Gastroesophageal sphincter (tissue), 4 donors: ENCODE measurements around the gene BCAR3. TPM values are rescaled to one million over a fixed set of nuclear protein-coding genes. Genes with fewer than 3 reads are reported as not detected.

ENCODE experiments used
- ATAC-seq: fragments of 150-250 bp; one replicate; pipeline ENCODE4 v1.9.1; 2016; ENCODE audit warnings: mild to moderate bottlenecking, moderate library complexity
- H3K27ac ChIP-seq, 4 donors: fragments of 200-600 bp; sonication (generic) in 3 of 4; 1 replicate in 3 of 4; 2 replicates in 1 of 4; pipeline ENCODE4 v1.5.1; 2016 to 2019
- H3K27me3 ChIP-seq: fragments of 200-600 bp; sonication (generic); one replicate; pipeline ENCODE4 v1.5.1; 2019
- H3K36me3 ChIP-seq, 2 donors: fragments of 200-600 bp; sonication (generic); one replicate each; pipeline ENCODE4 v1.5.1; 2019; ENCODE audit warnings: control low read depth in 1 of 2
- H3K4me1 ChIP-seq, 3 donors: fragments of 200-600 bp; sonication (generic); 1 replicate in 2 of 3; 2 replicates in 1 of 3; pipeline ENCODE4 v1.5.1; 2016 to 2019; ENCODE audit warnings: control low read depth in 2 of 3
- H3K4me3 ChIP-seq, 2 donors: fragments of 200-600 bp; sonication (generic); one replicate each; pipeline ENCODE4 v1.5.1; 2019; ENCODE audit warnings: mild to moderate bottlenecking in 1 of 2, moderate library complexity in 1 of 2
- H3K9me3 ChIP-seq, 3 donors: fragments of 200-600 bp; sonication (generic); one replicate each; pipeline ENCODE4 v1.5.1; 2017 to 2019; ENCODE audit warnings: control low read depth in 2 of 3
- EP300 ChIP-seq: sonication (generic); formaldehyde crosslinking; IDR thresholded peaks from one replicate; pipeline ENCODE4 v1.6.1; 2017; ENCODE audit warnings: antibody characterized with exemption, mild to moderate bottlenecking
- POLR2A ChIP-seq, 2 donors: fragments of 450-650 bp; IDR thresholded peaks; one replicate each; pipeline ENCODE4 v1.6.1; 2017; ENCODE audit warnings: antibody characterized with exemption in 2 of 2, mild to moderate bottlenecking in 2 of 2, moderate library complexity in 1 of 2
- POLR2AphosphoS5 ChIP-seq: sonication (generic); formaldehyde crosslinking; IDR thresholded peaks from one replicate; pipeline ENCODE4 v1.6.1; 2017; ENCODE audit warnings: antibody characterized with exemption
- WGBS, 2 donors: methylation state at CpG; one replicate each; pipeline ENCODE4 v1.1.5; 2018; ENCODE audit warnings: low coverage in 1 of 2; 5-methylcytosine and 5-hydroxymethylcytosine counted together
- total RNA-seq, 4 donors: library from RNA; depleted of rRNA; stranded (reverse); fragments of >200 nt; gene quantifications; one replicate each; pipeline ENCODE4 v1.1.0, GENCODE V29; 2016
- TF ChIP-seq, protein P1 (sequence below), 4 experiments: fragments of 200-600 bp in 2 of 4; fragments of 450-650 bp in 2 of 4; sonication (generic) in 1 of 4; IDR thresholded peaks; one replicate each; pipeline ENCODE4 v1.5.1; 2017 to 2019; ENCODE audit warnings: antibody characterized with exemption in 4 of 4, mild to moderate bottlenecking in 2 of 4, moderate library complexity in 2 of 4

The BCAR3 gene
- total RNA-seq, 4 donors from 2014 or later, result 33.9 to 40.2 (median 38.3) TPM

DNA sequence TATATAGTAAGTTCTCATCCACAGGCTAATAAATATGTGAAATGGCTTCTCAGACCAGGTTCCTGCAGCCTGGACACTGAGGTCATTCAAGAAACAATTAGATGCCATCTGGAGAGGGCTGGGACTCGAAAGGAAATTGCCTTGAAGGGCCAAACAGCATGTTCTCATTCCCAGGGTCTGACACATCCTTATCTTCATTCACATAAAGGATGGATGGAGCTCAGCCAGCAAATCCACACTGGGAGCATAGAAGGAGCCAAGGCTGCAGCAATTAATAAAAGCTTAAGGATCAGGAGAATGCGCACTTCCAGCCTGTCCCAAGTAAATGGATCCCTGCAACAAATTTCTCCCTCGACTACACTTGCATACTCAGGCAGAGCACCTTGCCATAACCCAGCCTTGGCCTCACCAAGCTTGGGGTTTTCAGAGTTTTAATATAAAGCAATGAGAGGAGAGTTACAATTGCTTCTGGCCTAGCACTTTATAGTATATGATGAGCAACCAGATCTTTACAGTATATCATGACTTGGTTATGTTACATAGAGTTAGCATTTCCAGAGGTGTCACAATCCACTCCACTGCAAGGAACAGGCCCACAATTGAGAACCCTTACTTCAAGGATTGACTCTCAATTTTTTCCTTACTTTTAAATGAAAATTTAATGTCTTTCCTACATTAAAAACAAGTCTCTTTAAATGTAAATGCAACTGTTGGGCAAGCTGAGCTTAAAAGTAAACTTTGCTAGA lies 55.9 kb downstream of the BCAR3 start:
- WGBS, 2 donors, result 11% methylated on average over 2 of the region's 3 CpGs; no CpG with 5 or more reads in 1 of the 2 donors
- ATAC-seq, result peak; percentile 55
- Histone ChIP-seq H3K9me3 (no peaks in the 10 kb centered on the region), H3K36me3 (no peaks in the 10 kb centered on the region), H3K4me3 (no peak overlapping the region), H3K27ac (no peak overlapping the region), H3K27me3 (no peaks in the 10 kb centered on the region), H3K4me1 (peaks cover 0 to 30% (median 3%) of the 10 kb centered on the region in 3 donors)
- TF ChIP-seq POLR2AphosphoS5, result peak; percentile 27
- TF ChIP-seq, protein P1, sequence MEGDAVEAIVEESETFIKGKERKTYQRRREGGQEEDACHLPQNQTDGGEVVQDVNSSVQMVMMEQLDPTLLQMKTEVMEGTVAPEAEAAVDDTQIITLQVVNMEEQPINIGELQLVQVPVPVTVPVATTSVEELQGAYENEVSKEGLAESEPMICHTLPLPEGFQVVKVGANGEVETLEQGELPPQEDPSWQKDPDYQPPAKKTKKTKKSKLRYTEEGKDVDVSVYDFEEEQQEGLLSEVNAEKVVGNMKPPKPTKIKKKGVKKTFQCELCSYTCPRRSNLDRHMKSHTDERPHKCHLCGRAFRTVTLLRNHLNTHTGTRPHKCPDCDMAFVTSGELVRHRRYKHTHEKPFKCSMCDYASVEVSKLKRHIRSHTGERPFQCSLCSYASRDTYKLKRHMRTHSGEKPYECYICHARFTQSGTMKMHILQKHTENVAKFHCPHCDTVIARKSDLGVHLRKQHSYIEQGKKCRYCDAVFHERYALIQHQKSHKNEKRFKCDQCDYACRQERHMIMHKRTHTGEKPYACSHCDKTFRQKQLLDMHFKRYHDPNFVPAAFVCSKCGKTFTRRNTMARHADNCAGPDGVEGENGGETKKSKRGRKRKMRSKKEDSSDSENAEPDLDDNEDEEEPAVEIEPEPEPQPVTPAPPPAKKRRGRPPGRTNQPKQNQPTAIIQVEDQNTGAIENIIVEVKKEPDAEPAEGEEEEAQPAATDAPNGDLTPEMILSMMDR (IDR thresholded peaks at IDR 0.05), result no peak
- TF ChIP-seq POLR2A (IDR thresholded peaks at IDR 0.05), result no peak
- TF ChIP-seq EP300, result no peak

DNA sequence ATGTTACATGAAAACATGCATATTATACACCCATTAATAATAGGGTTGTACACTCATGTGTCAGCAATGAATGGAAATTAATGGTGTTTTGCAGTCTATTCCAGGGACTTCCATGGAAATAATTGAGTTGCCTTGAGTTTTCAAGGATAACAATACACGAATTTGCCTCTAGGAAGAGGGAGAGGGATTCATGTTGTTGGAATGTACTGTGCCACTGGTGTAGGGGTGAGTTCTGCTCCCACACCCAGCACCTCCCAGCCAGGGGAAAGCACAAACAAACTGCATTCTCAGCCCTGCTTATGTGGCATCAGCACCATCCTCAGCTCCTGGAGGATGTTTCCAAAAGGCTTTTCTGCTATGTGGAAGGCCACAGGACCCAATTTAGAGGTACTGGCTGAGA lies 57.8 kb downstream of the BCAR3 start:
- 38% methylated on average over 1 of the region's 1 CpG; no CpG with 5 or more reads in 1 of the 2 donors for WGBS, 2 donors
- Histone ChIP-seq H3K27me3 (no peaks in the 10 kb centered on the region), H3K27ac (no peak overlapping the region), H3K4me3 (no peak overlapping the region), H3K9me3 (no peaks in the 10 kb centered on the region), H3K36me3 (no peaks in the 10 kb centered on the region), H3K4me1 (peaks cover 0 to 19% (median 3%) of the 10 kb centered on the region in 3 donors)
- ATAC-seq, result no peak
- TF ChIP-seq EP300 (no peak), POLR2A (IDR thresholded peaks at IDR 0.05) (no peak), POLR2AphosphoS5 (no peak)
- TF ChIP-seq, protein P1 (IDR thresholded peaks at IDR 0.05), result no peak

DNA sequence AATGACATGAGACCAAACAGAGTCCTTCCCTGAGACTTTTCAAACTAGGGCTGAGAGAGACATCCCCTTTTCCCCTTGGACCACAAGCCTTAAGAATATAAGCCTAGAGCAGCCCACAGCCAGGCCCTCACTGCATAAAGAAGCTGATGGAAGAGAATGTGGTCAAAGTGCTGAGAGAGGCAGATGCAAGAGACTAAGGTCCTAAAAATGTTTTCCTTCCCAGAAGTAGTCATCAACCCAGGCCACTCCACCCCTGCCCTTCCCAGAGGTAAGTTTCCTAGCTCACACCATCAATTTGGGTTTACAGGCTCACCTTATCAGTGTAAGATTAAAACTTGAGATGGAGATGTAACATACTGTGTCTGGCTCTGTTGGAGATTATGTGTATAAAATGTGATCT lies 58.2 kb downstream of the BCAR3 start:
- no peak for ATAC-seq
- H3K36me3 ChIP-seq, result no peaks in the 10 kb centered on the region
- no peak overlapping the region for H3K4me3 ChIP-seq
- peaks cover 0 to 19% (median 3%) of the 10 kb centered on the region in 3 donors for H3K4me1 ChIP-seq
- no peaks in the 10 kb centered on the region for H3K27me3 ChIP-seq
- H3K9me3 ChIP-seq, result no peaks in the 10 kb centered on the region
- H3K27ac ChIP-seq, result no peak overlapping the region
- TF ChIP-seq EP300 (no peak), POLR2A (IDR thresholded peaks at IDR 0.05) (no peak), POLR2AphosphoS5 (no peak)
- TF ChIP-seq, protein P1 (IDR thresholded peaks at IDR 0.05), result no peak

DNA sequence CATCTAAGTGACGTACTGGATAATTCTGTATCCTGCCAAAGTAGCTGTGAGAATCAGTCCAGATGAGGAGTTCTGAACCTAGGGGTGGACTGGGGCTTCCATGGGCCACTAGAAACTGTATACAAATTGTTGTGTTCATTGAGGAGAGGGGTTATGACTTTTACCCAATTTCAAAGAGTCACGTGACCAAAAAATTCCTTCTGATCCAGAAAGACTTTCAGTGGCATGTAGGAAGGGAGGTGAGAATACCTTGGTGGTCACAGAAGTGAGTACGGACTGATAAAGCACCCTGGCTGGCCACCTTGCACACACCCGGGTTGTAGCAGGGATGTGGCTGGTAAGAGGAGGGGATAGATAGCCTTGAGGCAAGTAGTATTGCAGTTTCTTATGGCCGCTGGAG lies 60.4 kb downstream of the BCAR3 start:
- Histone ChIP-seq H3K27ac (no peak overlapping the region), H3K4me1 (peaks cover 14 to 37% (median 17%) of the 10 kb centered on the region in 3 donors), H3K4me3 (no peak overlapping the region), H3K9me3 (no peaks in the 10 kb centered on the region), H3K36me3 (no peaks in the 10 kb centered on the region), H3K27me3 (no peaks in the 10 kb centered on the region)
- WGBS, 2 donors, result 94 to 100% methylated on average over 2 of the region's 5 CpGs
- TF ChIP-seq EP300, result no peak
- no peak for ATAC-seq

DNA sequence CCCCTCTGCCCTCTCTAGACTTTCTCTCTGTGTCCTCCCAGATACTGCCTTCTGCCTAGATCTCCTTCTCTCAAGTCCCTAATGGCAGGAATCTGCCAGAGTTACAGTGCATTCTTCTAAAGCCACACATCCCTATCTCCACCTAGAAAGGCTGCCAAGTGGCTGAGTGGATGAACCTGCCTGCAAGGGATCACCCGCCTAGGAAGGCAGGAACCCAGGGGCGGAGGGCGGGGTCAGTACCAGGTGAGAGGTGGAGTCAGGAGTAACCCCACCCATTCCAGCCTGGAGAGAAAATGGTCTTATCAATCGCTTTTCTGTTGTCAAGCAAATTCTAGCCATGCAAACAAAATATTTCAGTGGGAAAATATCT lies 60.8 kb downstream of the BCAR3 start:
- Histone ChIP-seq H3K4me3 (no peak overlapping the region), H3K9me3 (no peaks in the 10 kb centered on the region), H3K27me3 (no peaks in the 10 kb centered on the region), H3K36me3 (no peaks in the 10 kb centered on the region), H3K4me1 (peaks cover 15 to 37% (median 21%) of the 10 kb centered on the region in 3 donors), H3K27ac (no peak overlapping the region)
- ATAC-seq, result no peak
- no peak for TF ChIP-seq EP300
- TF ChIP-seq, protein P1 (IDR thresholded peaks at IDR 0.05), result no peak
- no peak for TF ChIP-seq POLR2A (IDR thresholded peaks at IDR 0.05)
- TF ChIP-seq POLR2AphosphoS5, result no peak
- WGBS, 2 donors, result 89 to 95% methylated on average over 3 to 4 of the region's 4 CpGs
